SK-N-SH treated with all-trans-retinoic acid at 6 μM for 48 hours (cell line): ENCODE data around the gene FAM181A.

Experiments used
- ATAC-seq: fragments of 200-7000 bp; cut with Tn5 transposase; 3 replicates; pipeline ENCODE4 v1.9.1; 2020; ENCODE audit warnings: mild to moderate bottlenecking, moderate library complexity
- ARNTL ChIP-seq: fragments of 450-650 bp; formaldehyde crosslinking; IDR thresholded peaks from 2 replicates; pipeline ENCODE4 v1.5.0; 2020; ENCODE audit warnings: low read depth, mild to moderate bottlenecking, moderate library complexity, borderline replicate concordance
- BACH2 ChIP-seq: fragments of 250-450 bp; sonication (Bioruptor Pico); IDR thresholded peaks from 2 replicates; pipeline ENCODE4 v1.9.0; 2021; ENCODE audit warnings: mild to moderate bottlenecking, borderline replicate concordance
- CSDC2 ChIP-seq: fragments of 250-450 bp; sonication (Bioruptor Pico); IDR thresholded peaks from 2 replicates; pipeline ENCODE4 v1.5.0; 2020; ENCODE audit warnings: mild to moderate bottlenecking, moderate library complexity
- ESRRG ChIP-seq: fragments of 250-450 bp; sonication (Bioruptor Pico); IDR thresholded peaks from 2 replicates; pipeline ENCODE4 v1.6.1; 2021; ENCODE audit warnings: mild to moderate bottlenecking
- GLIS3 ChIP-seq: fragments of 250-450 bp; sonication (Bioruptor Pico); IDR thresholded peaks from 2 replicates; pipeline ENCODE4 v1.5.0; 2020; ENCODE audit warnings: mild to moderate bottlenecking, moderate library complexity
- ISL1 ChIP-seq: fragments of 250-450 bp; sonication (Bioruptor Pico); IDR thresholded peaks from 2 replicates; pipeline ENCODE4 v2.1.2; 2022; ENCODE audit warnings: mild to moderate bottlenecking, moderate library complexity
- OSR1 ChIP-seq: fragments of 250-450 bp; sonication (Bioruptor Pico); IDR thresholded peaks from 2 replicates; pipeline ENCODE4 v1.8.0; 2022; ENCODE audit warnings: moderate library complexity, mild to moderate bottlenecking, inconsistent platforms
- PPARA ChIP-seq: fragments of 250-450 bp; sonication (Bioruptor Pico); IDR thresholded peaks from 2 replicates; pipeline ENCODE4 v1.5.0; 2020; ENCODE audit warnings: mild to moderate bottlenecking, borderline replicate concordance
- RARB ChIP-seq: fragments of 250-450 bp; sonication (Bioruptor Pico); IDR thresholded peaks from 2 replicates; pipeline ENCODE4 v1.8.0; 2021; ENCODE audit warnings: mild to moderate bottlenecking, moderate library complexity
- SNAI2 ChIP-seq: fragments of 250-450 bp; sonication (Bioruptor Pico); IDR thresholded peaks from 2 replicates; pipeline ENCODE4 v1.5.0; 2020; ENCODE audit warnings: mild to moderate bottlenecking, moderate library complexity
- TCF4 ChIP-seq: fragments of 250-450 bp; sonication (Bioruptor Pico); IDR thresholded peaks from 2 replicates; pipeline ENCODE4 v1.8.0; 2021; ENCODE audit warnings: mild to moderate bottlenecking, moderate library complexity, borderline replicate concordance
- TOX ChIP-seq: fragments of 250-450 bp; sonication (Bioruptor Pico); IDR thresholded peaks from 2 replicates; pipeline ENCODE4 v1.8.0; 2021; ENCODE audit warnings: mild to moderate bottlenecking, moderate library complexity, borderline replicate concordance
- ZC3H10 ChIP-seq: fragments of 250-450 bp; sonication (Bioruptor Pico); IDR thresholded peaks from 2 replicates; pipeline ENCODE4 v1.5.1; 2021; ENCODE audit warnings: mild to moderate bottlenecking, moderate library complexity
- ZFP3 ChIP-seq: fragments of 250-450 bp; sonication (Bioruptor Pico); IDR thresholded peaks from 2 replicates; pipeline ENCODE4 v1.5.0; 2020; ENCODE audit warnings: mild to moderate bottlenecking, moderate library complexity
- ZFP30 ChIP-seq: fragments of 450-650 bp; formaldehyde crosslinking; IDR thresholded peaks from 2 replicates; pipeline ENCODE4 v1.5.0; 2022; ENCODE audit warnings: mild to moderate bottlenecking, moderate library complexity
- ZNF565 ChIP-seq: fragments of 450-650 bp; formaldehyde crosslinking; conservative IDR thresholded peaks from 2 replicates; pipeline ENCODE4 v1.5.0; 2020; ENCODE audit warnings: low read depth, mild to moderate bottlenecking, moderate library complexity
- ZNF70 ChIP-seq: fragments of 450-650 bp; formaldehyde crosslinking; IDR thresholded peaks from 2 replicates; pipeline ENCODE4 v1.5.0; 2020; ENCODE audit warnings: mild to moderate bottlenecking, moderate library complexity
- ZNF8 ChIP-seq: fragments of 450-650 bp; formaldehyde crosslinking; IDR thresholded peaks from 2 replicates; pipeline ENCODE4 v1.5.0; 2020; ENCODE audit warnings: mild to moderate bottlenecking, moderate library complexity
- TF ChIP-seq, protein P1 (sequence below): fragments of 250-450 bp; sonication (Bioruptor Pico); IDR thresholded peaks from 2 replicates; pipeline ENCODE4 v1.5.1; 2020; ENCODE audit warnings: low read depth, mild to moderate bottlenecking, moderate library complexity
- TF ChIP-seq, protein P2 (sequence below): fragments of 250-450 bp; sonication (Bioruptor Pico); IDR thresholded peaks from 2 replicates; pipeline ENCODE4 v1.5.0; 2020; ENCODE audit warnings: mild to moderate bottlenecking, moderate library complexity
- TF ChIP-seq, protein P3 (sequence below): fragments of 250-450 bp; sonication (Bioruptor Pico); IDR thresholded peaks from 2 replicates; pipeline ENCODE4 v1.5.1; 2021; ENCODE audit warnings: mild to moderate bottlenecking, moderate library complexity
- TF ChIP-seq, protein P4 (sequence below): fragments of 250-450 bp; sonication (Bioruptor Pico); IDR thresholded peaks from 2 replicates; pipeline ENCODE4 v1.8.0; 2021; ENCODE audit warnings: low read depth, mild to moderate bottlenecking, moderate library complexity, borderline replicate concordance

The FAM181A gene

DNA sequence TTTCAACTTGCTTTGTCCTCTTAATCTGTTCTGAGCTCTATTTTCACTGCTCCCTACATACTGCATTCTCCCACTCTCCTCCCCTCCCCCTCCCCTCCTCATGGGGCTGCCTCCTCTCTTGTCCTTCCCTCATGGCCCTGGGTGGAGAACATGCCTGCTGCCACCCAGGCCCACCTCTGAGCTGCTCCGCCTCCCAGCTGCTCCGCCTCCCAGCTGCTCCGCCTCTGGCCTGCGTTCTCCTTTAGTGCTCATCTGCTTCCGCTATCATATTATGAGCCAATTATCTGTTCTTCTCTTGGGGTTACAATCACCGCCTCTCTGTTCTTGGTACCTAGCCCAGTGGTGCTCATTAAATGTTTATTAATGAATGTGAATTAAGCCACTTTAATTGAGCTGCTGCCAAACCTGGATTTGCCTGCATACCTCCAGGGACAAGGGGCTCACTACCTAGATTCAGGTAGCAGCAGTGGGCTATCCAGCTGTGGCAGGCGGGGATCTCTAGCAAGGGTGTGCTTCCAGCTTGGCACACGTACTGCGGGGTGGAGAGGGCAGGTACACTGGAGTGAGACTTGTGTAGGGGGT is 32.0 kb upstream of the FAM181A start:
- no peak; the same call in 2 of the 3 replicates for ATAC-seq
- TF ChIP-seq BACH2 (CRISPR knock-in tag) (no peak), ARNTL (CRISPR knock-in tag) (no peak), ISL1 (CRISPR knock-in tag) (no peak), ESRRG (no peak), SNAI2 (no peak), TOX (CRISPR knock-in tag) (no peak), RARB (CRISPR knock-in tag) (no peak), ZC3H10 (CRISPR knock-in tag) (no peak), TCF4 (CRISPR knock-in tag) (no peak), ZNF8 (CRISPR knock-in tag) (no peak), ZFP30 (CRISPR knock-in tag) (no peak), PPARA (CRISPR knock-in tag) (no peak), GLIS3 (no peak)
- TF ChIP-seq, protein P1, sequence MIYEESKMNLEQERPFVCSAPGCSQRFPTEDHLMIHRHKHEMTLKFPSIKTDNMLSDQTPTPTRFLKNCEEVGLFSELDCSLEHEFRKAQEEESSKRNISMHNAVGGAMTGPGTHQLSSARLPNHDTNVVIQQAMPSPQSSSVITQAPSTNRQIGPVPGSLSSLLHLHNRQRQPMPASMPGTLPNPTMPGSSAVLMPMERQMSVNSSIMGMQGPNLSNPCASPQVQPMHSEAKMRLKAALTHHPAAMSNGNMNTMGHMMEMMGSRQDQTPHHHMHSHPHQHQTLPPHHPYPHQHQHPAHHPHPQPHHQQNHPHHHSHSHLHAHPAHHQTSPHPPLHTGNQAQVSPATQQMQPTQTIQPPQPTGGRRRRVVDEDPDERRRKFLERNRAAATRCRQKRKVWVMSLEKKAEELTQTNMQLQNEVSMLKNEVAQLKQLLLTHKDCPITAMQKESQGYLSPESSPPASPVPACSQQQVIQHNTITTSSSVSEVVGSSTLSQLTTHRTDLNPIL (CRISPR knock-in tag) = no peak
- TF ChIP-seq, protein P2, sequence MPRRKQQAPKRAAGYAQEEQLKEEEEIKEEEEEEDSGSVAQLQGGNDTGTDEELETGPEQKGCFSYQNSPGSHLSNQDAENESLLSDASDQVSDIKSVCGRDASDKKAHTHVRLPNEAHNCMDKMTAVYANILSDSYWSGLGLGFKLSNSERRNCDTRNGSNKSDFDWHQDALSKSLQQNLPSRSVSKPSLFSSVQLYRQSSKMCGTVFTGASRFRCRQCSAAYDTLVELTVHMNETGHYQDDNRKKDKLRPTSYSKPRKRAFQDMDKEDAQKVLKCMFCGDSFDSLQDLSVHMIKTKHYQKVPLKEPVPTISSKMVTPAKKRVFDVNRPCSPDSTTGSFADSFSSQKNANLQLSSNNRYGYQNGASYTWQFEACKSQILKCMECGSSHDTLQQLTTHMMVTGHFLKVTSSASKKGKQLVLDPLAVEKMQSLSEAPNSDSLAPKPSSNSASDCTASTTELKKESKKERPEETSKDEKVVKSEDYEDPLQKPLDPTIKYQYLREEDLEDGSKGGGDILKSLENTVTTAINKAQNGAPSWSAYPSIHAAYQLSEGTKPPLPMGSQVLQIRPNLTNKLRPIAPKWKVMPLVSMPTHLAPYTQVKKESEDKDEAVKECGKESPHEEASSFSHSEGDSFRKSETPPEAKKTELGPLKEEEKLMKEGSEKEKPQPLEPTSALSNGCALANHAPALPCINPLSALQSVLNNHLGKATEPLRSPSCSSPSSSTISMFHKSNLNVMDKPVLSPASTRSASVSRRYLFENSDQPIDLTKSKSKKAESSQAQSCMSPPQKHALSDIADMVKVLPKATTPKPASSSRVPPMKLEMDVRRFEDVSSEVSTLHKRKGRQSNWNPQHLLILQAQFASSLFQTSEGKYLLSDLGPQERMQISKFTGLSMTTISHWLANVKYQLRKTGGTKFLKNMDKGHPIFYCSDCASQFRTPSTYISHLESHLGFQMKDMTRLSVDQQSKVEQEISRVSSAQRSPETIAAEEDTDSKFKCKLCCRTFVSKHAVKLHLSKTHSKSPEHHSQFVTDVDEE = no peak
- TF ChIP-seq, protein P3, sequence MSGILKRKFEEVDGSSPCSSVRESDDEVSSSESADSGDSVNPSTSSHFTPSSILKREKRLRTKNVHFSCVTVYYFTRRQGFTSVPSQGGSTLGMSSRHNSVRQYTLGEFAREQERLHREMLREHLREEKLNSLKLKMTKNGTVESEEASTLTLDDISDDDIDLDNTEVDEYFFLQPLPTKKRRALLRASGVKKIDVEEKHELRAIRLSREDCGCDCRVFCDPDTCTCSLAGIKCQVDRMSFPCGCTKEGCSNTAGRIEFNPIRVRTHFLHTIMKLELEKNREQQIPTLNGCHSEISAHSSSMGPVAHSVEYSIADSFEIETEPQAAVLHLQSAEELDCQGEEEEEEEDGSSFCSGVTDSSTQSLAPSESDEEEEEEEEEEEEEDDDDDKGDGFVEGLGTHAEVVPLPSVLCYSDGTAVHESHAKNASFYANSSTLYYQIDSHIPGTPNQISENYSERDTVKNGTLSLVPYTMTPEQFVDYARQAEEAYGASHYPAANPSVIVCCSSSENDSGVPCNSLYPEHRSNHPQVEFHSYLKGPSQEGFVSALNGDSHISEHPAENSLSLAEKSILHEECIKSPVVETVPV = no peak

DNA sequence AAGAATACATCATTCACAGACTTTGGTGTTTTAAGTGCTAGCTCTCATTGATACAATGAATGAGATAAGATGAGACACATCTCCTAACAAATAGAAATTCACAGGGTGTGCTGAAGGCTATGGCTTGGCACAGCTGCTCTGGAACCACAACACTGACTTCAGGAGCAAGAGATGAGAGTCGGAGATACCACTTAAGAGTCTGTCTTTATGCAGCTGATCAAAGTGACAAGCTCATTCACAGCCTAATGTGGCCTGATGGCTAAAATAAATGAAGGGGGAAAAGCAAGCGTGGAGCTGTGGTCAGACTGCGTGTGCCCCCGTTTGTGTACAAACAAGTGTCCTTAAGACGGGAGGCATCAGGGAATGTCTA is 29.7 kb upstream of the FAM181A start:
- no peak for TF ChIP-seq ESRRG
- TF ChIP-seq TOX (CRISPR knock-in tag) = no peak
- TF ChIP-seq ARNTL (CRISPR knock-in tag) = no peak
- TF ChIP-seq, protein P4, sequence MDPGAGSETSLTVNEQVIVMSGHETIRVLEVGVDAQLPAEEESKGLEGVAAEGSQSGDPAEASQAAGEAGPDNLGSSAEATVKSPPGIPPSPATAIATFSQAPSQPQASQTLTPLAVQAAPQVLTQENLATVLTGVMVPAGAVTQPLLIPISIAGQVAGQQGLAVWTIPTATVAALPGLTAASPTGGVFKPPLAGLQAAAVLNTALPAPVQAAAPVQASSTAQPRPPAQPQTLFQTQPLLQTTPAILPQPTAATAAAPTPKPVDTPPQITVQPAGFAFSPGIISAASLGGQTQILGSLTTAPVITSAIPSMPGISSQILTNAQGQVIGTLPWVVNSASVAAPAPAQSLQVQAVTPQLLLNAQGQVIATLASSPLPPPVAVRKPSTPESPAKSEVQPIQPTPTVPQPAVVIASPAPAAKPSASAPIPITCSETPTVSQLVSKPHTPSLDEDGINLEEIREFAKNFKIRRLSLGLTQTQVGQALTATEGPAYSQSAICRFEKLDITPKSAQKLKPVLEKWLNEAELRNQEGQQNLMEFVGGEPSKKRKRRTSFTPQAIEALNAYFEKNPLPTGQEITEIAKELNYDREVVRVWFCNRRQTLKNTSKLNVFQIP (CRISPR knock-in tag) = no peak
- no peak for TF ChIP-seq BACH2 (CRISPR knock-in tag)
- no peak for TF ChIP-seq ZFP3 (CRISPR knock-in tag)
- TF ChIP-seq ZC3H10 (CRISPR knock-in tag) = no peak
- TF ChIP-seq, protein P3 = no peak
- no peak for TF ChIP-seq SNAI2
- no peak for ATAC-seq

DNA sequence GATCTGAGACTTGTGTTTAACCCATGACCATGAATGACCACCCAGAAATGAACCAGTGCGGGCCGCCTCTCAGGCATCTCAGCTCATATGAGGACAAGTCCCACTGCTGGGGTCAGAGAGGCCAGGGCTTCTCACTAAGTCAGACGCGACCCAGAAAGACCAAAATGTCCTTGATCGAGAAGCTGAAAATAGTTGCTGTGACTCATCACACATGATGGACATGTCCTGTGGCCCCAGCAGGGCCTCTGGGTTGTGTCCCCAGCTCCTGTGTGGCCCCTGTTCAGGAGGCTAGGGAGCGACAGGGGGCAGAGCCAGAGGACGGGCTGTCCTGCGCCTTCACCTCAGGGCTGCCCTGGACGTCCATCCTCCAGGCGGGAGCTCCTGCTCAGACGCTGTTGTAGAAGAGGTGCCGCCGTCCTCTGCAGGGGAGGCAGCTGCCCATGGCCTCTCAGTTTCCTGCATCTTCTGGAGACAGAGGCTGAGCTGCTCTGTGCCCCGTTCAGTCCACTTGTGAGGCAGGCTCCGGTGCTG is 29.0 kb upstream of the FAM181A start:
- no peak for TF ChIP-seq ISL1 (CRISPR knock-in tag)
- no peak for TF ChIP-seq ZC3H10 (CRISPR knock-in tag)
- TF ChIP-seq ZNF565 (CRISPR knock-in tag) = no peak
- no peak; the same call in 2 of the 3 replicates for ATAC-seq

DNA sequence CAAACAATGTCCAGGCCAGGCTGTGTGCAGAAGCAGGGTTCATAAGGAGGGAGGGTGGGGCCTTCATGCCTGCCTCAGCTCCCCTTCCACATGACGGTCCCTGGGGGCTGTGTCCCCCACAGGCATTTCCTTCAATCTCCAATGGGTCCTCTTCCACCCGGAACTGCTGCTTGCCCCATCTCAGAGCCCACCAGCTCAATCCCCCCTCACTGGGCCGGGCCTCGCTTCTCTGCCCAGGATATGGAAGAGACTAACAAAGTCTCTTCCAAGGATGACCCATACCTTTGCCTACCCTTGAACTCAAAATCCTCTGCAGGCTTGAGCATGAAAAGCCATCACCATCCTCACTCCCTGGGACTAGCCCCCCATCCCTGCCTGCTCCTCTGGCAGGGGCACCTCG is 28.4 kb upstream of the FAM181A start:
- no peak for ATAC-seq
- TF ChIP-seq TOX (CRISPR knock-in tag) (no peak), ZNF565 (CRISPR knock-in tag) (no peak), GLIS3 (no peak), ISL1 (CRISPR knock-in tag) (no peak), CSDC2 (CRISPR knock-in tag) (no peak), ZFP30 (CRISPR knock-in tag) (no peak), ESRRG (no peak), ZNF8 (CRISPR knock-in tag) (no peak), OSR1 (no peak), SNAI2 (no peak), RARB (CRISPR knock-in tag) (no peak), ZNF70 (no peak), ZFP3 (CRISPR knock-in tag) (no peak)
- TF ChIP-seq, protein P4 (CRISPR knock-in tag) = no peak
- TF ChIP-seq, protein P3 = no peak
